Middle frontal gyrus (tissue), 1 donor: ENCODE data around the gene EXD2.
"Not testable (repeated sequence)": the region's sequence is repeated elsewhere in the genome, so short reads cannot be mapped to it uniquely, and the experiment has no call there.

Experiments used
- DNase-seq: peaks from one replicate; pipeline ENCODE4 v3.0.0-alpha.2; 2015; ENCODE audit warnings: low spot score; ENCODE audit errors: extremely low spot score

Gene EXD2

DNA sequence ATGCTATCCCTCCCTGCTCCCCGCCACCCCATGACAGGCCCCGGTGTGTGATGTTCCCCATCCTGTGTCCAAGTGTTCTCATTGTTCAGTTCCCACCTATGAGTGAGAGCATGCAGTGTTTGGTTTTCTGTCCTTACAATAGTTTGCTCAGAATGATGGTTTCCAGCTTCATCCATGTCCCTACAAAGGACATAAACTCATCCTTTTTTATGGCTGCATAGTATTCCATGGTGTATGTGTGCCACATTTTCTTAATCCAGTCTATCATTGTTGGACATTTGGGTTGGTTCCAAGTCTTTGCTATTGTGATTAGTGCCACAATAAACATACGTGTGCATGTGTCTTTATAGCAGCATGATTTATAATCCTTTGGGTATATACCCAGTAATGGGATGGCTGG, 86.1 kb downstream of the EXD2 start:
- not testable (repeated sequence) for DNase-seq

DNA sequence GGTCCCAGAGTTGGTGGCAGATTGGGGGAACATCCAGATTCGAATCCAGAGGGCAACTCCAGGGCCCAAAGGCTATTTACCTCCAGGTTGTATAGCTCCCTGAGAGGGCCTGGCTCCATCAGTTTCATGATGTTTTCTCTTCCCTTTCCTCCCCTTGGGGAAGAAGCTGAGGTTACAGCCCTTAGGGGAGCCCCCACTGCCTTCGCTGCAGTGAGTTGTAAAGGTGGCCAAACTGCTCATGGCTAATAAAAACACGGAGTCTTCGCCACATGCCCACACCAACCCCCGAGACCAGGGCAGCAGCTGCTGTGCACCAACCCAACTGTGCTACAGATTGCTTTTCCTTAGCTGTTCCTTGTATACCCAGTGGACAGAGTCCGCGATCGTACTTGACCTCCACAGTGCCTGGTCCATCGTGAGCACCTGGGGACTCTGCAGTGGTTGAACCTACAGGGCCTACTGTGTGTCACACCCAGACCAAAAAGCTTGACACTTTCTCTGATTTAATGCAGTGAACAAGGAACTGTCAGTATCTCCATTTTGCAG, 89.5 kb downstream of the EXD2 start:
- no peak for DNase-seq

DNA sequence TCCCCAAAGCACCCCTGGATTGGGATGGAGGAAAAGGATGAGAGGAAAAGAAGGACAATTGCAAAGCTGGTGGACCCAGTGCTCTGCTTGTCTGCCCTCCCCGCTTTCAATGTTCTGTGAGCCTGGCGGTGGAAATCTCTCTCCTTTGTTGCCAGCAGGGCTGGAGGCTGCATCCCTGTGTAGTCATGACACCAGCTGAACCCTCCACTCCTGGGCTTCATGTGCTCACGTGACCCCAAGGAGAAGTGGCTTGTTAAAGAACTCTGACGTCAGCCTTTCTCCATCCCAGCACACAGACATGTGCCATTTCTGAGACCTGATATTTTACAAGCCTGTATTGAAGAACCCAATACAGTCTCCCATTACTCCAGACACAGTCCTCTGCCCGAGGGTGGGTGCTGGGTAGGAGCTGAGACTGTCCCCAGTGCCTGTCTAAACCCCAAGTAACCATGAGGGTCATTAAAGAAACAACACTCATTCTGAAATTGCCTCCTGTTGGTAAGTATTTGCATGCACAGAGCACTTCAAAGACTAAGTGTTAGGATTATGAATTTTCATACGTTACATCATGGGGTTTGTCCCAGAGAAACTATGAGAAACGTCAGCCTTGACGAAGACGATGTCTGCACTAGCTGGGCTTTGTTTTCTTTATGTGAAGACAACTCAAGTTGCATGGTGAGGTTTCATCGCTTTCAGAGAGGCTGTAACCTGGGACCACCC, 90.3 kb downstream of the EXD2 start:
- no peak for DNase-seq

DNA sequence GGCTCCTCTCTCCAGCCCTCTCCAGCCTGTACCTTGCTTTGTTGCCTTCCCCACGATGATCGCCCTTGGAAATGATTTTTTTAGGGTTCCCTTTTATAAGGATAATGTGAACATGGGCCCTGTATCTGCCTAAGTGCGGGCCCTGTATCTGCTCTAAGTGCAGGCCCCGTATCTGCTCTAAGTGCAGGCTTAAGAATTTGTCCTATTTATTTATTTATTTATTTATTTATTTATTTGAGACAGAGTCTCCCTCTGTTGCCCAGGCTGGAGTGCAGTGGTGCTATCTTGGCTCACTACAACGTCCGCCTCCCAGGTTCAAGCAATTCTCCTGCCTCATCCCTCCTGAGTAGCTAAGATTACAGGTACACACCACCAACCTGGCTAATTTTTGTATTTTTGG, 91.2 kb downstream of the EXD2 start:
- no peak for DNase-seq

DNA sequence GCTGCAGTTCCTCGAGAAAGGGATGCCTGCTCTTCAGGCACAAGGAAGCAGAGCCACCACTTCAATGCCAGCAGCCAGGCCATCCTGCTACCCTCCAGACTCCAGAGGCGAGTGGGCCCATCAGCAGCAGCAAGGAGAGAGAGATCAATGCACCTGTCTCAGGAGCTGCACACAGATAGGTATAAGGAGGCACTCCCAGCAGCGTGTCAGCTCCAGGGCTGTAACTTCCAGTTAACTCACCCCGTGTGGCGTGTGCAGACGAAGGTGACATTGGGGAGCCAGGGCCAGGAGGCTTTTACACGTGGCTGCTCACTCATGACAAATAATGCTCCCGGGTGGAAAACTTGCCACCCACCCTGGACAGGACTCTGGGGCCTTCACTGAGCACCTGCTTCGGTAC, 92.9 kb downstream of the EXD2 start:
- DNase-seq = no peak

DNA sequence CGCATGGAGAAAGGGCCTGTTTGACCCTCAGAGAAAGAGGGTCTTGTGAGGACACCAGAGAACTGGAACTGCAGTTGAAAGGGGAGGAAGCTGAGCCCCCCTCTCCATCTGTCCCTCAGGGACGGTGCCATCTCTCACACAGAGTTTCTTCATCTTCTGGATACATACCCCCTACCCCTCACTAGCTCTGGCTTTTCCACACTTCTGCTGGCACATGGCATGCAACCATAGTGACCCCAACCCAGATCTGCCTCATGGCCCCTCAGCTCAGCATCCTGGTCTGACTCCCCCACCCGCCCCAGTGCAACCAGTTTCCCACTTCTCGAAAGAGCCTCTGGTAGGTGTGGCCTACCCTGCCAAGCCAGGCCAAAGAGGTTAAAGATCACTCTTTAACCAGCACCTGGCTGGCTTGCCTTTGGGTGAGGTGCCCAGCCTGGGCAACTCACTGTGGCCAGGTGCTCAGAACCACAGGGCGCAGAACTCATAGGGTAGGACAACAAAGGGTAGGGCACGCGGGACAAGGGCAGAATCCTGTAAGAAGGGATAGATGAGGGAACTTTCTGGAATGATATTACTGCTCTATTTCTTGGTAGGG, 94.5 kb downstream of the EXD2 start:
- DNase-seq = no peak

DNA sequence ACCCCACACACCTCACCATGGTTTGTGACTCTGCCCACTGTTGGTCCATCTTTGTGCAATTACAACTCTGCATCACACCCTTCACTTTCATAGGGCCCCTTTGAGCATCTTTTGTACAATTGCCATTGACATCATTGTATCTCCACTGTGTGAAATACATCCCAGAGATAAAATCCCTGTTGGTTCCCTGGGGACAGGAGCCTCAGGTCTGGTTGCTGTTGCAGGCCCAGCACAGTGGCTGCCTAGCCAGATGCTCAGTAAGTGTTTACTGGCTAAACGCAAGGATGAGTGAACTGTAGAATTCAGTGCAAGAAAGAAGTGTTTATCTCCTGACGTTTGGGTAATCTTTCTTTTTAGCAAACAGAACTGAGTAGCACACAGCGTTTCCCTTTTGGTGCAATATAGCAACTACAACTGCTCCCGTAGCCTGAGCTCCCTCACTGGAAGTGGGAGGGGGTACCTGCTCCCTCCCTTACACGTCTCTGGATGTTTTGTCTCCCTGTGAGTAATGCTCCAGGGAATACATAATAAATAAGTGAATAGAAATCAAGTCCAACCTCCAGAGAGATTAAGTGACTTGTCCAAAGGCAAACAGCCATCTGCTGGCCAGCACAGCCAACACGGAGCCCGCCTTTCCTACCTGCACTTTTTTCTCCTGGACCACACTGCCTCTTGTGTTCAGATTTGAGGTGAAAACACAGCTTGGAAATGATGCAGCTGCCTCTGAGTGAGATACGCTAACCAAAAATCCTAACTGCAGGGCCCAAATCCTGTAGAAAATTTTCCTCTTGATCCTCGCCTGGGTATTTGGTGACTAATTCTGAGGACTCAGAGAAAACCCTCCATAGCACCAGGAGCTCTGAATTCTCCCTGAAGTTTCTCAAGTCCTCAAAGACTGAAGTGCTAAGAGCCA, 96.1 kb downstream of the EXD2 start:
- no peak for DNase-seq

DNA sequence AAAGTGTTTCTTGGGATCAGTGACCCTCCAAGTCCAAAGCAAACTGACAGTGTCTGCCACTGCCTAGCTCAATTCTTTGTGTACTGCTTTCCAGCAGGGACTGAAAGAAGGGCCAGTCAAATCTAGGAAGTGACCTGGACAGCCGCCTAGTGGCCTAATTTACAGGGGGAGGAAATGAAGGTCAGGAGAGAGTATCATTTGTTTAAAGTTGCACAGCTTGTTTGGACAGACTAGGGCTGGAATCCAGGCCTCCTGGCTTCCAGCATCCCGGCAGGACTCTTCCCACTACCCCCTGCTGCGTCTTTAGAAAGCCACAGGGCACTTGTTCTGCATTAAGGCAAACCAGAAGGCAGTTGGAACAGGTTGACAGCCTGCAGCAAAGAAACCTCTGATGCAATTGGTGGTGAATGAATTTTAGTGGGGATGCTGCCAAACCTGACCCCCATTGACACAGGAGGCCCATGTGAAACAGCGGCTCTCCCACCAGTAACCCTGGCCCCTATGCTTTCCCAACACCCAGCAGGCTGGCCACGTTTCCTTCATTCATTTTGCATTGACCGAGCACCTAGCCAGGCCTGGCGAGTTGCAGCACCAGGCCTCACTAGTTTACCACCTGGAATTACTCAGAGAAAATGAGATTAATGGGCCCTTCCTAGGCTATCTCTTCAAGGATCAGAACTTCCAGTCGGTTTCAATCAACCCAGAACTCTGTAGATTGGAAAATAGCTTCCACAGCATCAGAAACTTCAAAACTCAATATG, 96.9 kb downstream of the EXD2 start:
- no peak for DNase-seq

DNA sequence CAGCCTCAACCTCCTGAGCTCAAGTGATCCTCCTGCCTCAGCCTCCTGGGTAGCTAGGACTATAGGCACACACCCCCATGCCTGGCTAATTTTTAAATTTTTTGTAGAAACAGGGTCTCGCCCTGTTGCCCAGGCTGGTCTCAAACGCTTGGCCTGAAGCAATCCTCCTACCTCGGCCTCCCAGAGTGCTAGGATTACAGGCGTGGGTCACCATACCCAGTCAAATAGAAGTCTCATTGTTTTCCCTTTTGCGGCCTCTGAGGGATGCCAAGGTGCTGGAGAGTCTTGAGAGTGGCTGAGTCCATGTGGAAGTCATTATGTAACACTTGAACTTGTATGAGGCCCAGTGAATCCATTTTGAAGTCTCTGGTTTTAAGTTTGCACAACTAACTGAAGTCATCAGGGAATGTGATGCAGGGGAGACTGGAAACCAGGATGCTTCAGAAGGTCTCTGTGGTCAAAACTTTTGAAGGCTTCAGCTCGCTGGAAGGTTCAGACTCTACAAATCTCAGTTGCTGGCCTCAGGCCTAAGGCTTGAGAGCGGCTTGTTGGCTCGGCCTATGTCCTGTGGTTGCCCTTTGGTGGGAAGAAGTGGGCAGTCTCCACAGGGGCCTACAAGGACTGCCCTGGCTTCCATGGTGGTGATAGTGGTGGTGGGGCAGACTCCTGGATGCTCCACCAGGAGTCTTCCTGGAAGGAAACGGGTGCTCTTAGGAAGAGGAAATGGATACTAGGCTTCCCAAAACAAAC, 97.8 kb downstream of the EXD2 start:
- no peak for DNase-seq

DNA sequence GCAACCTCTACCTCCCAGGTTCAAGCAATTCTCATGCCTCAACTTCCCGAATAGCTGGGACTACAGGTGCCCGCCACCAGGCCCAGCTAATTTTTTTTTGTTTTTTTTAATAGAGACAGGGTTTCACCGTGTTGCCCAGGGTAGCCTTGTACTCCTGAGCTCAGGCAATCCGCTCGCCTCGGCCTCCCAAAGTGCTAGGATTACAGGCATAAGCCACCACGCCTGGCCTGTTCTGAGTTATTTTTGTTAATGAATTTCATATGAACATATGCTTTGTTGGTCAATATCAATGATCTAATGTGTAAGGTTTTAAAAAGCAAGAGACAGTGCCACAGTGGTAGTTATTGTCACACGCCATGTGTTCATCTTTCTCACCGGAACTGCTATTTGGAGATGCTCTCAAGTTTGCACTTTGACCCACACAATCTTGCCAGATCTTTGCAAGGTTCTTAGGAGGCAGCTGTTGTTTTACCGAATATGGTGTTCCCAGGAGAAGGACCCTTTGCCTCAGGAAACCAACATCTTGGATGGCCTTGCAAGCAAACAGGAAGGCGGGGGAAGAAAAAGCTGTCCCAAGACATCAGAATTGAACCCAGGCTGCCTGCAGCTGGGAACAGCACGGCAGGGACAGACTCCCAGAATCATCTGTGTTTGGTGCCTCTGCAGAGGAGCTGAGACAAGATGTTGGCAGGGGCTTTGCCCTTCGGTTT, 98.7 kb downstream of the EXD2 start:
- no peak for DNase-seq

DNA sequence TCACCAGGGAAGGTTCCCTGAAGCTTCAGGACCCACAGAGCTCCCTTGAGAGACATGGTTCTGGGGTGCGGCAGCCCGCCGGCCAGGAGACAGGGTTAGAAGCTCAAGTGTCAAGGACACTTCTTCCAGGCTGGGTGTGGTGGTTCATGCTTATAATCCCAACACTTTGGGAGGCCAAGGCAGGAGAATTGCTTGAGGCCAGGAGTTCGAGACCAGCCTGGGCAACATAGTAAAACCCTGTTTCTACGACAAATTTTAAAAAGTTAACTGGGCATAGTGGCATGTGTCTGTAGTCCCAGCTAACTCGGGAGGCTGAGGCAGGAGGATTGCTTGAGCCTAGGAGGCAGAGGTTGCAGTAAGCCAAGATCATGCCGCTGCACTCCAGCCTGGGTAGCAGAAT, 99.6 kb downstream of the EXD2 start:
- DNase-seq = not testable (repeated sequence)

DNA sequence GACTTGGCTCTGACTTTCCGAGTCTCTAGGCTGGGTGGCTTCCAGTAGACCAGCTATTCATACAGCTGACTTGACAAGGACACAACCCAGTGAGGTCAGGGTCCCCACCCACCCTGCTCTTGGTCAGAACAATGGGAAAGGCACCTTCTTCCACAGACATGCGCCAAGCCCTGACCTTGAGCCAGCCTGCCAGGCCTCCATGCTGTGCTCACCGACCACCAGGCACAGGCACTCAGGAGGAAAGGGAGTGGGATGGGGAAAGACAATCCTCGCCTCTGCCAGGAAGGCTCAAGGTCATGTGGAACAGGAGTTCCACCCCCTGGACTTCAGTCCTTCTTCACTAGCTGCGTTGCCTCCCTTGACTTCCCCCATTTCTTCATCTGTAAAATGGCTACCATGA, 100.1 kb downstream of the EXD2 start:
- DNase-seq = no peak

DNA sequence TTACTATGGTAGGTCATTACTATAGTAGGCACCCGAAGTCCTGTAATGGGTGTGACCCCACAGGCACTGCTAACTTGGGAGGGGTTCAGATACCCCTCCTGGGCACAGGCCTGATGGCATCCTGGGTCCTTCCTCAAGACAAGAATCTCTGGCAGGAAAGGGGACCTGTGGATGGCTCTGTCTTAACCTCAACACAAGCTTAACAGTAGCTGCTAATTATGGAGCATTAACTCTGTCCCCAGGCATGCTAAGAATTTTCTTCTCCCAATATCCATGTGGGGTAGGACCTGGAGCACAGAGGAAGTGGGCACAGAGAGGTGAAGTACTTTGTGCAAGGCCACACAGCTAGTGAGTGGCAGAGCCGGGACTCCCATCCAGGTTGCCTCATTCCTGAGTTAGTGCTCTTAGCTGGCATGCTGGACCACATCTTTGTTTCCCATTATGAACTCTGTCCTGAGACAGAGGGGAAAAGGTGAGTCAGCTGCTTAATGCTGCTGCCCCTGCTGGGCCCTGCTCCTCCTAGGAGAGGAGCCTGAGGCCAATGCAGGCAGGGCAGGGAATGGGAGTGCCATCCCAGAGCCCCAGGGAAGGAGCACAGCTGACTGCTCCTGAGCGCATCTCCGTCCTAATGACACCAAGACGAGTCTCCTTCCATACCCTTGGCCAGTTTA, 100.7 kb downstream of the EXD2 start:
- DNase-seq = no peak
